SKM-1 (cell line): ENCODE results near the gene KRT34.
A peak's percentile ranks its signal among the peaks of the same experiment; 100 is the strongest.
"Not testable (repeated sequence)": the region's sequence is repeated elsewhere in the genome, so short reads cannot be mapped to it uniquely, and the experiment has no call there.

ENCODE experiments used
- DNase-seq: peaks from one replicate; lab custom pipeline; 2025; ENCODE audit not compliant: unreplicated experiment; lab: John Stamatoyannopoulos, UW

Gene KRT34

GRCh38 chr17:41367426-41368075 is 14.6 kb downstream of the KRT34 start:
- no peak for DNase-seq

GRCh38 chr17:41366070-41366469 is 16.0 kb downstream of the KRT34 start:
- no peak for DNase-seq

DNA sequence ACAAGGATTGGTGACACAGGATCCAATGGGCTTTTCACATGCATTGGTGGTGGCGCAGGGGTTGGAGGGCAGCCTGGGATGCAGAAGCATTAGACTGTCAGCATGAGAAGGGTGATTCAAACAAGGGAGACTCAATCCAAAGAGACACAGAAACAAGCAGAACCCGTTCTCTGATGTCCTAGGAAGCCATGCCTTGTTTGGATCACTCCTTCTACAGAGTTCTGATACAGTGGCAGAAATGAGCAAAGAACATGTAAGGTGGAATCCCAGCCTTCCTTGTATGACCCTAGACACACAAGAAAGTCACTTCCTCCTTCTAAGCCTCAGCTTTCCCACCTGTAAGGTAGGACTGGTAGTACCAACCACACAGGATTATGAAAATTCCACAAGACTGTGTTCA is 18.2 kb downstream of the KRT34 start:
- no peak for DNase-seq

GRCh38 chr17:41360296-41360995 is 21.7 kb downstream of the KRT34 start:
- DNase-seq, result no peak

- DNase-seq, result peak; percentile 55
Observed at GRCh38 chr17:41354536-41354935, 27.6 kb downstream of the KRT34 start.

DNA sequence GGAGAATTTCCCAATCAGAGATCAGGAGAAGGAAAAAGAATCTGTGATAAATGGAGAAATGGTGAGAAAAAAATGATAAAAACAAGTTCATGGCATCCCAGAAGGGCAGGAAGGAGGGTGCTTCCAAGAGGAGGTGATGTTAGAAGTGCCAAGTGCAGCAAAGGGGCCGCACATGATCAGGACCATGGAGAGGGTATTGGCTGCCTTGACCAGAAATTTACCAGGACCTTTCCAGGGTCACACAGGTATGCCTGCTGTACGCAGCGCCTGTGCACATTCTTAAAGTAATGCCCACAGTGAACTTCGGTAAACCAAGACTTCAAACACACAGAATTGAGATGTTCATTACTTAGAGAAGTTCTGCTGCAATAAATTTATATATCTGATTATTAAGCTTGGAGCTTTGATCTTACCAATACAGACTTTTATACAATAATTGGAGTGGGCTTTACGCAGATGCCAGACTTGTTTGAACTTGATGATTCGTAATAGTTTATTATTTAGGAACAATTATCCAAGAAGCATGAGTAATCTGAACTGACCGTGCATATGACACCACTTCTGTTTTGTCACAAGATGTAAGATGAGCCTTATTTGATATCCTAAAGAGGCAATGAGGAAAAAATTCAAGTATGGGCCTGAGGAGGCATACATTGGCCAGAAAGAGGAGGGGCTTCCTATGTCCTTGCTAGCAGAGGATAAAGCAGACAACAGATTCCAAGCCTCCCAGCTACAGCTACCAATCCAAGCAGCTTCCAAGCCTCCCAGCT is 29.3 kb downstream of the KRT34 start:
- no peak for DNase-seq

- no peak for DNase-seq
Observed at GRCh38 chr17:41351177-41351576, 30.9 kb downstream of the KRT34 start.

GRCh38 chr17:41350381-41350878 is 31.7 kb downstream of the KRT34 start, which contains the start of gene KRT33A:
Gene KRT33A (minus strand): TSS chr17:41350828. CDS start chr17:41350767, 61 bp downstream.
- DNase-seq, result not testable (repeated sequence)

GRCh38 chr17:41347869-41348760 is 34.0 kb downstream of the KRT34 start:
- no peak for DNase-seq

DNA sequence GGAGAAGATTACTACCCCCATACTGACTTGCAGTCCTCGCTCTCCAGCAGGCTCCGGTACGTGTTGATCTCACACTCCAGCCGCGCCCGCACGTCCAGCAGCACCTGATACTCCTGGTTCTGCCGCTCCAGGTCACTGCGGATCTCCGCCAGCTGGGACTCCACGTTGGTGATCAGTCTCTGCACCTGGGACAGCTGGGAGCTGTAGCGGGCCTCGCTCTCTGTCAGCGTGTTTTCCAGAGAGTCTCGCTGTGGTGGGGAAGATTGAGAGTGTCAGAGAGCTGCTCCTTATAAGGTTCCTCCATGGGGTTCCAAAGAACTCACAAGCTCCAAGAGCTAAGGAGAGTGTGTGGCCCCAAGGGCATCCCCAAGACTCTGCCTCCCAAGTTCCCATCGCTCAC is 35.7 kb downstream of the KRT34 start:
- not testable (repeated sequence) for DNase-seq

GRCh38 chr17:41345992-41346391 is 36.1 kb downstream of the KRT34 start:
- DNase-seq, result no peak

DNA sequence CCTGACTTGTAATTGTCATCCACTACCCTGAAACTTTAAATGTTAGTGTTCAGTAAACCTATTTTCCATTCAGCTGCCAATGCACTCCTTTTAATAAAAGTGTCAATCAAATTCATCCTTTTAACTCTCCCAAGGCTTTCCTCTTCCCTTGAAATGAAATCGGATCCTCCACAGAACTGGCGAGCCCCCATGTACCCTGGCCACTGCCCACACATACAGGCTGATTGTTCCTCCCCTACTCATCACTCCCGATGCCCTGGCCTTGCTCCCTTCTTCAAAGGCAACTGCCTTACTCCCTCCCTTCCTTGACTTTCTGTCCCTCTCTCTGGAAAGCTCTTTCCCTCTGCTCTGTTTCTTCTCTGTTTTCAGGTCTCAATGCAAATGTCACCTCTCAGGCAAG is 39.1 kb downstream of the KRT34 start:
- no peak for DNase-seq

DNA sequence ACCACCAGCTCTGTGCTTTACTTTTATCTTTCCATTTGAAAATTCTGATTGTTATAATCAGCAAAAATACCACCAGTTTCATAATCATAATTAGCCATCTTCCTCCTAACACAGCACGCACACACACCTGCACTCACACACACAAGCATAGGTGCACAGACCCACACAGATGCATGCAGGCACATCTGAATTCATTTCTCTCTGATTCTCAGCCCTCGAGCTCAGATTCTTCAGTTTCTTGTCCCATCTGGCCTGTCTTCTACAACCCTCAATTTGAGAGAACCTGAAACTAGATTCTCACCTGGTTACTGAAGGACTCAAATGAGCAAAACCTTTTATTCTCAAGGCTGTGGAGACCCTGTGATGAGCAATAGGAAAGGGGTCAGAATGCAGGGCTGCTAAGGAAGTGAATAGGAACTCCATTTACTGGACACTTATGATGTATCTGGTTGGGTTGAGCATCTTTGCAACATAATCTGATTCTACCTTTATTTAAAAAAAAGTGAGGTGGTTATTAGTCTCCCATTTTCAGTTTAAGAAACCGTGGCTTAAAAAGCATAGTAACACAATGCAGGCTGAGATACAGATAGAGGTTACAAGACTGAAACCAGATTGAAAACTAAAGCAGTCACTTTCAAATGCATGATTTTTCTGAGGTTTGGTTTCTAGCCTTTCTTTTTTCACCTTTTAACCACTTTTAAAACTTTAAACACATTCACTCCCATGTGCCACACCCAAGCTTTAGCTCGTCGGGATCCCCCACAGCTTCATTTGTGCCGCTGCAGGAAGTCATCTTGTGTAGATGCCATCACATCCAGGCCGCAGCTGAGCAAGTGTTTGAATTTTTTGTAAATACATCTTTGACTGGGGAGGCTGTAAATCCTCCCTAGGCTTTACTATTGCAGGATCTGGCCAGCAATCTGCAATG is 40.9 kb downstream of the KRT34 start:
- no peak for DNase-seq

GRCh38 chr17:41340494-41340893 is 41.6 kb downstream of the KRT34 start:
- DNase-seq, result no peak

GRCh38 chr17:41339571-41340172 is 42.4 kb downstream of the KRT34 start:
- no peak for DNase-seq

- DNase-seq, result no peak
Observed at GRCh38 chr17:41338961-41339485, 43.1 kb downstream of the KRT34 start.

DNA sequence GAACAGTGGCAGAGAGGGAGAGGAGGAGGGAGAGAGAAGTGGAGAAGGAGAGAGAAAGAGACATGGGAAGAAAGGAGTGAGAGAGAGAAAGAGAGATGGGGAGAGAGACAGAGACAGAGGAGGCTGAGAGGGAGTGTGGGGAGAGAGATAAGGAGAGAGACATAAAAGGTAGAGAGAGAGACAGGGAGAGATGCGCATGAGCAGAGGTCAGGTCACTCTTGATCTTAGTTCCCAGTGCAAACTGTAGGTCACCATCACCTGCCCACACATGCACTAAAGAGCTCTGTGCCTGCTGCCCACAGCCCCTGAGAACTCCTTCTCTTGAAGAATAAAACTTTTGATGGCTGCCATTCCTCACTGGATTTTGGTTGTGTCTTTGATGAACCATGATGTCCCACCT is 46.4 kb downstream of the KRT34 start:
- DNase-seq, result no peak

DNA sequence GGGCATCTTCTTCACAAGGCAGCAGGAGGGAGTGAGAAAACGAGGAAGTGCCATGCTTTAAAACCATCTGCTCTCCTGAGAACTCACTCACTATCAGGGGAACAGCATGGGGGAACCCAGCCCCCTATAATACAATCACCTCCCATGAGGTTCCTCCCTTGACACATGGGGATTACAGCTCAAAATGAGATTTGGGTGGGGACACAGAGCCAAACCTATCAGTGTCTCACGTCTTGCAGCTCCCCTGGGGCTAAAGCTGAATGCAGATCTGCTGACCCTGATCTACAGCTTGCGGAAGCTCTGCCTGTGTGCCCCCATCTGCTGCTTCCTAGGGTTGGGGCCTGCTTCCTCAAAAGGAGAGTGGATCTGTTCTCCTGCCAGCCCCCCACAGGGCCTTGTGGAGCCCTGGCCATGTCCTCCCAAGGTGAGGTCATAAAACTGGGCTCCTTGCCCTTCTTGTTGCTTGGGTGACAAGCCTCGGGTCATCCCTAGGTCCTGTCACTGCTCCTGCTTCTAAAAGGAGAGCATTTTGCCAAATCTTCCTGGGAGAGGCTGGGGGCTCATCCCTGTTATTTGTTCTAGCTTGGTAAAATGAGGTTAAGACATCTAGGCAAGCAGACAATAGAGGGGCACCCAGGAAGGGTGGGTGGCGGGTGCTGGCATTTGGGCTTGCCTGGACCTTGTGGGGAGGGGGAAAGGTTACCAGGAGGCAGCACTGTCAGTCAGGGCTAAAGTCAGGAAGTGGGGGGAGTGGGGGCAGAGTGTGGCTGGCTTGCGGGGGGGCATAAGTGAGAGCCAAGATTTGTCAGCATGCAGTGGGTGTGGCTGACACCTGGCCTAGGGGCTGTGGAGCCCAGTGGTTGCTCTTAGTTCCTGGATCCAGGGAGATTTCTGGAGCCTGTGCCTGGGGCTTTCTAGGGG is 47.5 kb downstream of the KRT34 start:
- no peak for DNase-seq
